ENCODE measurements around the gene MAMLD1.

MAMLD1 gene

GRCh38 chrX:150489359-150490015, 126.4 kb downstream of the MAMLD1 start:
- CTCF ChIA-PET, result no interaction called here
- no peaks in the 10 kb centered on the region for H3K36me3 ChIP-seq (ENCODE audit: control insufficient read depth in 2 of 2, insufficient read depth in 1 of 2, low read length in 2 of 2)
- peaks cover 3% of the 10 kb centered on the region for H3K9me3 ChIP-seq (ENCODE audit: control insufficient read depth, insufficient read depth, low read depth, low read length)
- no peak for TF ChIP-seq KLF17 (tag by site-specific recombination; IDR thresholded peaks at IDR 0.05)
- TF ChIP-seq ZNF830 (tag by site-specific recombination; IDR thresholded peaks at IDR 0.05; ENCODE audit: low read depth), result no peak
- TF ChIP-seq AEBP2 (tag by site-specific recombination; IDR thresholded peaks at IDR 0.05; ENCODE audit: borderline replicate concordance), result no peak
- TF ChIP-seq BCL6B (tag by site-specific recombination; IDR thresholded peaks at IDR 0.05), result no peak
- no peak overlapping the region for H3K27ac ChIP-seq (ENCODE audit: extremely low read depth, low read depth, low read length)
- H3K4me3 ChIP-seq (ENCODE audit: low read depth, low read length), result no peak overlapping the region
- no peaks in the 10 kb centered on the region for H3K4me1 ChIP-seq (ENCODE audit: control insufficient read depth, insufficient read depth, low read length)
- POLR2A ChIA-PET, result interaction anchor here (0.6 kb wide), 2 partner anchors 285 to 539 kb away, joined by 3 to 4 read pairs; no protein-coding TSS in a partner anchor

- POLR2A ChIA-PET, result no interaction called here
- Histone ChIP-seq H3K4me1 (ENCODE audit: control insufficient read depth, insufficient read depth, low read length) (no peaks in the 10 kb centered on the region), H3K36me3 (ENCODE audit: control insufficient read depth in 2 of 2, insufficient read depth in 1 of 2, low read length in 2 of 2) (no peaks in the 10 kb centered on the region), H3K27ac (ENCODE audit: extremely low read depth, low read depth, low read length) (no peak overlapping the region), H3K9me3 (ENCODE audit: control insufficient read depth, insufficient read depth, low read depth, low read length) (no peaks in the 10 kb centered on the region; the same call in 1 of the 2 replicates), H3K4me3 (ENCODE audit: low read depth, low read length) (no peak overlapping the region)
- CTCF ChIA-PET, result interaction anchor here (1.4 kb wide), 1 partner anchor 9 kb away, joined by 7 read pairs; no protein-coding TSS in a partner anchor
- TF ChIP-seq ZNF645 (tag by site-specific recombination; IDR thresholded peaks at IDR 0.05), result no peak
Observed at GRCh38 chrX:150495496-150495895, 132.4 kb downstream of the MAMLD1 start.

- Histone ChIP-seq H3K9me3 (ENCODE audit: control insufficient read depth, insufficient read depth, low read depth, low read length) (no peaks in the 10 kb centered on the region), H3K27ac (ENCODE audit: extremely low read depth, low read depth, low read length) (no peak overlapping the region), H3K4me1 (ENCODE audit: control insufficient read depth, insufficient read depth, low read length) (no peaks in the 10 kb centered on the region), H3K4me3 (ENCODE audit: low read depth, low read length) (no peak overlapping the region), H3K36me3 (ENCODE audit: control insufficient read depth in 2 of 2, insufficient read depth in 1 of 2, low read length in 2 of 2) (no peaks in the 10 kb centered on the region)
- ChIA-PET POLR2A (no interaction called here), CTCF (no interaction called here)
- TF ChIP-seq ZNF157 (tag by site-specific recombination; IDR thresholded peaks at IDR 0.05), result no peak
- no peak for TF ChIP-seq IKZF3 (tag by site-specific recombination; IDR thresholded peaks at IDR 0.05)
- no peak for TF ChIP-seq ZNF2 (tag by site-specific recombination; IDR thresholded peaks at IDR 0.05)
- TF ChIP-seq ZNF146 (tag by site-specific recombination; IDR thresholded peaks at IDR 0.05), result no peak
- TF ChIP-seq ZNF645 (tag by site-specific recombination; IDR thresholded peaks at IDR 0.05), result no peak
- TF ChIP-seq OVOL3 (tag by site-specific recombination; IDR thresholded peaks at IDR 0.05), result no peak
- no peak for TF ChIP-seq PRDM6 (tag by site-specific recombination; IDR thresholded peaks at IDR 0.05)
- no peak for TF ChIP-seq ZNF521 (tag by site-specific recombination; IDR thresholded peaks at IDR 0.05)
Observed at GRCh38 chrX:150499240-150499639, 136.1 kb downstream of the MAMLD1 start.

Measured in HEK293 (cell line).